C4-2B (cell line): ENCODE data around the gene SUN1.

Experiments used
- H3K27ac ChIP-seq: fragments of 450-650 bp; 2 replicates; pipeline ENCODE4 v1.5.1; 2017
- CTCF ChIP-seq: fragments of 450-650 bp; conservative IDR thresholded peaks from 2 replicates; pipeline ENCODE4 v1.5.1; 2017; ENCODE audit warnings: mild to moderate bottlenecking
- ZFX ChIP-seq: fragments of 450-650 bp; IDR thresholded peaks from 2 replicates; pipeline ENCODE4 v1.6.1; 2017

Gene SUN1

DNA sequence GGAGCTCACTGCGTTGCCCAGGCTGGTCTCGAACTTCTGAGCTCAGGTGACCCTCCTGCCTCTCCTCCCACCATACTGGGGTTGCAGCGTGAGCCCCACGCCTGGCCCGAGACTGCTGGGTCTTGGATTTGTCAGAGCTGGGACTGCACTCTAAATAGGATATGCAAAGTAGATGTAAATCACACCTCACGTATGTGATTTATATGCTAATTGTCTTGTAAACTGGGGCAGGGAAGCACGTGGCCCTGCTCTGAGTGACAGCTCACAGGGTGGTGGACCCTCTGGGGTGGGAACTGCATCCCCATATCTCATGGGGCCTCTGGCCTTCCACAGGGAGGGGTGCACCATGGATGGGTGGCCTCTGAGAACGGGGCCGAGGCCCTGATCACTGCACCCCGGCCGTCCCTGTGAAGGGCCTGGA lies 78.2 kb downstream of the SUN1 start:
- no peak for TF ChIP-seq CTCF
- no peak for TF ChIP-seq ZFX
- no peak overlapping the region for H3K27ac ChIP-seq

- no peak for TF ChIP-seq ZFX
- no peak for TF ChIP-seq CTCF
- H3K27ac ChIP-seq = no peak overlapping the region
Observed at GRCh38 chr7:910931-911431, 78.7 kb downstream of the SUN1 start.

GRCh38 chr7:911791-912480 lies 79.7 kb downstream of the SUN1 start:
- H3K27ac ChIP-seq = no peak overlapping the region
- TF ChIP-seq ZFX = no peak
- no peak for TF ChIP-seq CTCF

- TF ChIP-seq ZFX = no peak
- TF ChIP-seq CTCF = no peak
- no peak overlapping the region for H3K27ac ChIP-seq
Observed at GRCh38 chr7:913736-914520, 81.7 kb downstream of the SUN1 start.

GRCh38 chr7:914521-915194 lies 82.4 kb downstream of the SUN1 start:
- no peak overlapping the region for H3K27ac ChIP-seq
- no peak for TF ChIP-seq ZFX
- TF ChIP-seq CTCF = no peak

DNA sequence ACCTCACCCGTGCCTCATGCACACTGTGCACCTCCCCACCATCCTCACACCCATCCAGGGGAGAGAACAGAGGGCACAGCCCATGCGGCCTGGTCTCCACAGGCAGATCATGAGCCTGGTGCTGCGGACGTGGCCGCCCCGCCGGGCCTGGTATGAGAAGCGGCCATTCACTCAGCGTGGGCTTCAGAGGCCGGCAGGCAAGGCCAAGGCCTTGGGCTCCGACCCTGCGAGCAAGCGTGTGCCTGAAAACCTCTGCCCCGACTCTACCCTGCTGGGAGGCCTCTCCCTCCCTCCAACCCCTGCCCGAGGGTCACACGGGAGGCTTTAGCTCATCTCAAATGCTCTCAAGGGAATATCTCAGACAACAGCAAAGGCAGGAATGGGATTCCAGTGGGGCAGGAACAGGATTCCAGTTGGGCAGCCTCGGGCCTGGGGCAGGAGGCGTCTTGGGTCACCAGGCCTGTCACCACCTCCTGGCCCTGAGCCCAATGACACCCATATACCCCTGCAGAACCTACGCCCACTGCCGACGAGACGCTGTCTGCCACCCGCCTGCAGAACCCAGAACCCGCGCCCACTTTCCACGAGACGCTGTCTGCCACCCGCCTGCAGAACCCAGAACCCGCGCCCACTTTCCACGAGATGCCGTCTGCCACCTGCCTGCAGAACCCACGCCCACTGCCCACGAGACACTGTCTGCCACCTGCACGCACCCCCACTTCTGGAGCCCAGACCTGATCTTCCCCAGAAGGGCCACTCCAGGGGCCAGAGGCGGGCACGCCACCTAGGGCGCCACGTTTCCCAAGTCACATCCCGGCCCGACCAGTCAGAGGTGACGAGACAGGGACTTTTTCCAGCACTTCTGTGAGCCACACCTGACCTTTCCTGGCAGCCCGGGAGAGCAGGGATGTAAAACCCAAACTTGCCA lies 83.3 kb downstream of the SUN1 start:
- no peak overlapping the region for H3K27ac ChIP-seq

More for the DNA sequence above, 83.3 kb downstream of the SUN1 start:
- TF ChIP-seq ZFX (no peak), CTCF (no peak)
